GM19193 (cell line): ENCODE results near the gene PLAAT2.

Experiments used
- POLR2A ChIP-seq: IDR thresholded peaks from 4 replicates; pipeline ENCODE4 v1.6.1; 2011; ENCODE audit not compliant: insufficient read depth, insufficient read length; ENCODE audit errors: extremely low read depth

The PLAAT2 gene

GRCh38 chr11:63589000-63589399 lies 25.8 kb upstream of the PLAAT2 start:
- no peak for TF ChIP-seq POLR2A

GRCh38 chr11:63586451-63587166 lies 23.4 kb upstream of the PLAAT2 start:
- TF ChIP-seq POLR2A: no peak

GRCh38 chr11:63583357-63583677 lies 20.1 kb upstream of the PLAAT2 start:
- no peak for TF ChIP-seq POLR2A

DNA sequence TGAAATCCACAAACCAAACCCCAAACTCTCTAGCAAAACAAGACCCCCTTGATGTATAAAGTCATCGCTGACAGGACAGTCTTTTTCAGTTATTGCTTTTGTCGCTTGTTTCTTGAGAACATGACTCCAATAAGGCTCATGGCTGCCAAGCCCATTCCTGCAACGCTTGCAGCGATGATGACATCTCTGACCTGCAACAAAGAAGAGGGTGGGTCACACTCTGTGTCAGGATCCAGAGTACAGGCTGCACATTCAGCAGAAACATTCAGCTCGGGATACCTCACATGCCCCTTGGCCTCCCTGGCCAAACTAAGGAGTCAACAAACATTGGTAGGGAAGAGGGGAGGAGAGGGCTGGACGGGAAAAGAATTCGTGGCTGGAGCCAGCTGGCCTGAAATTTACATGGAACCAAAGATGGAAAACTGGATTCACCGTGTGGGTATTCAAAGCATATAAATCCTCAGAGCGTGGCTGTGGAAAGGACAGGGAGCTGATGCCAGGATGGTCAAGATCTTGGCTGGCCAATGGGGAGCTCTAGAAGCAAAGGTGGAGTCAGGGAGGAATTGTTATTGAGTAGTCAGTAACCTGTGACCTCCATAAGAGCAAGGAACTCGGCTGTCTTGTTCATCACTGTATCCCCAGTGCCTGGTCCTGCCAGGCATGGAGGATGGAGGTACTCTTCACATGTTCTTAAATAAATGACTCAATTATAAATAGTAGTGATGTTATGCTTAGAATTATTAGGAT lies 11.8 kb upstream of the PLAAT2 start:
- TF ChIP-seq POLR2A: no peak

DNA sequence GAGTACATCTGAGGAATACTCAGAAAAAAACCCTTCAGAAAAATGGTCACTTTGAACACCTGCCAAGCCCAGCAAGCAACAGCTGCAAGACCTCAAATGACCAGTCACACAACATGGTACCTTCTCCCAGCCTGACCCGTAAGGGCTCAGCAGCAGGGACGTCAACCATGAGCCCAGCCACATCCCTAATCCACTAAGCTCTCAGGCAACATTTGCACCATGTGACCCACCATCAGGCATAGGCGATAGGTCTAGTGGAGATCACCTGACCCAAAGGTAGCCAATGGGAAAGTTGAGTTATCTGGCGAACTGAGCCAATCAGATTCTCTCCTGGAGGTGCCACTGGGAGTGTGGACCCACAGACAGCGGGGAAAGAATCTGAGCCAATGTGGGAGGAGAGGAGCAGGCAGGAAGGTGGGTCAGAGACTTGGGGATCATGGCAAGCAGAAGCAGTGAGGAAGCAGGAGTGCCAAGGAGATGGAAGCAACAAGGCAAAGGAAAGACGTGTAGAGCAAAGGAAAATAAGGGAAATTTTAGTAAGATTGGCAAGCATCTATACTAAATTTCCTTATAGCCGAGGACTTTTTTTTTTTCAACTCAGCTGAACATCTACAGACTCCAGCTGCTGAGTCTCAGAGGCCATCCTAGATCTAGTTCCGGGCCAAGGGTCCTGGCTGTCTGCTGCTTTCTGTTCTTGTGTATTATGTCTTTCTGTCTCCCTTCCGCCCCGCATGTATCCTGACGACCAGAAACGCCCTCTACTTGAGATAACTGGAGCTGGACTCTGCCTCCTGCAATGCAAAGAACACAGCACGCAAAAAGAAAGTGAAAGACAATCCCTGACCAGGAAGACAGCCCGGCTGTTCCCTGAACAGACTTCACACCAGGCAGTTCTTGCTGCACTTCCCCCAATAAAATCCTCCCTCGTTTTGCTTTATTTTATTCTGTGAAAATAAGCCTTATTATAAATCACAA lies 11.0 kb upstream of the PLAAT2 start:
- TF ChIP-seq POLR2A: peak; percentile 21

DNA sequence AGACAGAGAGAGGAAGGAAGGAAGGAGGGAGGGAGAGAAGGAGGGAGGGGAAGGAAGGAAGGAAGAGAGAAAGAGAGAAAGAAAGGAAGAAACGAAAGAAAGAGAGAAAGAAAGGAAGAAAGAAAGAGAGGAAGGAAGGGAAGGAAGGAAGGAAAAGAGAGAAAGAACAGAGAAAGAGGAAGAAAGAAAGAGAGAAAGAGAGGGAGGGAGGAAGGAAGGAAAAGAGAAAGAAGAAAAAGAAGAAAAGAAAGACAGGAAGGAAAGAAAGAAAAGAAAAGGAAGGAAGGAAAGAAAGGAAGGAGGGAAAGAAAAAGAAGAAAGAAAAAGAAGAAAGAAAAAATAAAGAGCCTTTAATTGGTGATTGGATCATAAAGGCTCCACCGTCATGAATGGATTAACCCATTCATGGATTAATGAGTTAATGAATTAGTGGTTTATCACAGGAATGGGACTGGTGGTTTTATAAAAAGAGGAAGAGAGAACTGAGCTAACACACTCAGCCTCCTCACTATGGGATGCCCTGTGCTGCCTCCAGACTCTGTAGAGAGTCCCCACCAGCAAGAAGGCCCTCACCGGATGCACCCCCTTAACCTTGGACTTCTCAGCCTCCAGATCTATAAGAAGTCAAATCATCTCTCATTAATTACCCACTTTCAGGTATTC lies 9.0 kb upstream of the PLAAT2 start:
- no peak for TF ChIP-seq POLR2A

DNA sequence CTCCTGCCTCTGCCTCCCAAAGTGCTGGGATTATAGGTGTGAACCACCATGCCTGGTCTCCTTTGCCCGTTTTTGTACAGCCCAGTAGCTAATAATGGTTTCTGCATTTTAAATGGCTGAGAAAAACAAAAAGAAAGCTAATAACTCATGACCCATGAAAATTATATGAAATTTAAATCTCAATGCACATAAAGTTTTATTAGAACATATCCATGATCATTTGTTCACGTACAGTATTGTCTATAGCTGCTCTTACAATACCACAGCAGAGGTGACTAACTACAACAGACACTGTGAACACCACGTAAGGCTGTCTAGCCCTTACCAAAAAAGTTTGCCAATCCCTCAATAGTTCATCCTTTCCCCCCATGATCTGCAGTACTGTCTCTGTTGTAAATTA lies 6.4 kb upstream of the PLAAT2 start:
- TF ChIP-seq POLR2A: no peak

GRCh38 chr11:63567044-63567840 lies 4.1 kb upstream of the PLAAT2 start:
- TF ChIP-seq POLR2A: no peak

DNA sequence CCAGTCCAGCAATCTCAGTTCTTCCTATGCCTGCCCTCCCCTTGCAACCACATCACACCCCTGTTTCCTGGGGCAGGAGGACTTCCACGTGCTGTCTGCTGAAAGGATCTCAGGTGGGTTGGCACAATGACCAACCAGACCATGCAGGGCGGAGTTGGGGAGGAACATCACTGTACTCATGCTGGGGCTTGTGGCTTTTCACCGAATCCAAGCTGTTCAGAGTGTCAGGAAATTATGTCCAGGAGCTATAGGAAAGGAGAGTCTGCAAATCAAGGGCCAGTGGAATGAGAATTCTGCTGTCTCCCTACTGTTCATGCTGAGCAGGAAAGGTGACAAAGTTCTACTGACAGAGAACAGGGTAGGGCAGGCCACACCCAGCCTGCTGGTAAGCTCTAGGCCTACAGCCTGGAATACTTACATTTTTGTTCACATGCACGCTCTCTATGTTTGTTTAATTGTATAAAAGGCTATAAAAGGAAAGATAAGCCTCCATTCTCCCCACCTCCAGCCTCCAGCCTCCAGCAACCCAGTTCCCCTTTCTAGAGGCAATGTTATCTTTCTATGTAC lies 1.7 kb upstream of the PLAAT2 start:
- no peak for TF ChIP-seq POLR2A

GRCh38 chr11:63564056-63564774 lies 1.0 kb upstream of the PLAAT2 start:
- no peak for TF ChIP-seq POLR2A

DNA sequence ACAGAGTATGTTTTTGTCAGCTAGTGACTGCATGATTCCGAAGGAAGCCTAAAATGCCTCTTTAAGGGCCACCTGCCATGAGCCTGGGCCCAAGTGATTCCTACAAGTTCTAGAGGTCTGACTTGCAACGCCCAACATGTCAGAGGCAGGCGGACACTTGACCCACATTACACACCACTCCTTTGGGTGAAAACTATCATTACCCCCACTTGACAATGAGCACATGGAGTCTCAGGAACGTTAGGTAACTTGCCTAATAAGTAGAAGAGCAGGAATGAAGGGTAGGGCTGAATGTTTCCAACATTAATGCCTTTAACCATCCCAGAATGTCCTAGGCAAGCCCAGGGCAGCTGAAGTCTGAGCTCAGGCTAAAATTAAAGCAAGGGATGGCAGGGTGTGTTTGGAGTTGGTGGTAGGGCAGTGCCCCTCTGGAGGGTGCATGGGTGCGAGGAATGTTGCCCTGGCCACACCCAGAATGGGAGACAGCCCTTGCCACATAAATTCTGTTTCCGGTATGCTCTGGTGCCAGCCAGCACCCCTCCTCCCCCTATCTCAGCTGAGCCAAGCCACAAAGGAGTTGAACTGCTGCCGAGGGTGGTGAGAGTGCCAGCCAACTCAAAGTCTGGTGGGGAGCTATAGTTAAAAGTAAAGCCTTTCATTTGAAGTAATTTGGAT lies 2.5 kb downstream of the PLAAT2 start:
- TF ChIP-seq POLR2A: no peak

GRCh38 chr11:63558459-63559157 lies 4.6 kb downstream of the PLAAT2 start:
- no peak for TF ChIP-seq POLR2A
